ENCODE results near the gene TMEM8B. TPM values are rescaled to one million over a fixed set of nuclear protein-coding genes. Genes with fewer than 3 reads are reported as not detected.
"Not testable (repeated sequence)": the region's sequence is repeated elsewhere in the genome, so short reads cannot be mapped to it uniquely, and the experiment has no call there.

TMEM8B gene
- total and polyA plus RNA-seq, 8 donors, result 6.4 to 30.7 (median 26.4) TPM

DNA sequence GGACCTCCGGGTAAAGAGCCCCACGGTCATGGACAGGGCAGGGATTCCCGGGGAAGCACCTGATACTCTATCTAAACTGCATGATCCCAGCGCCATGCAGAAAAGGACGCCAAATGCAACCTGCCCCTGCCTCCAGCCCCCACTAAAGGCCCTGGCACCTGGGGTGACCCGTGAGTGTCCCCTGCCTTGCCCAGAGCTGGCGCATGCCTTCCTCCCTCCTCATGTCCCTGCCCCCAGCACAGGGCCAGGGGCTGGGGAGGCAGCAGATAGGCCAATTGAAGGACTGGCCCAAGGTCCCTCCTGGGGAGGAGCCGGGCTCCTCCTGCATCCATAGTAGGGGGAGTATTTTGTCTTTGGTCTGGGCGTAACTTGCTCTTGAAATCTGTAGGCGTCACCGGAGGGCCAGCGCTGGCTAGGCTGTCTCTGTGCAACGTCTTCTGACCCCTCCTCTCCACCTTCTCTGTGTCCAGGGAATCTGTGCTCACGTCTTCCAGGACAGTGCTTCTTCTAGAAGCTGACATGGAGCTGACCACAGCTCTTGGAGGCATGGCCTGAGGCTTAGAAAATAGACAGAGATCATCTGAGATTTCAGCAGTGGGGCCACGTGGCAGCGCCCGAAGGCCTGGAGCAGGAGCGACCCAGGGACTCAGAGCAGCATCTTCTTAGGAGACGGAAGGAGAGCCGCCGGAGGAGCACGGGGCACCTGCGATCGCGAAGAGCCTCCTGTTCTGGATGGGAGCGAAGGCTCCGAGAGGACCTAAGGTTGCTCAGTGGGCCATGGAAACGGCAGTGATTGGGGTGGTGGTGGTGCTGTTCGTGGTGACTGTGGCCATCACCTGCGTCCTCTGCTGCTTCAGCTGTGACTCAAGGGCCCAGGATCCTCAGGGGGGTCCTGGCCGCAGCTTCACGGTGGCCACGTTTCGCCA is 80.9 kb downstream of the TMEM8B start:
- Histone ChIP-seq H3K27me3 (no peaks in the 10 kb centered on the region), H3K9me3 (no peaks in the 10 kb centered on the region), H3K27ac (peak overlapping the region; percentile 91 to 95), H3K4me3 (peak overlapping the region in 1 of 2 donors; percentile 30), H3K36me3 (no peaks in the 10 kb centered on the region), H3K4me1 (peaks cover 50 to 70% of the 10 kb centered on the region in 2 donors)
- TF ChIP-seq, protein P1, sequence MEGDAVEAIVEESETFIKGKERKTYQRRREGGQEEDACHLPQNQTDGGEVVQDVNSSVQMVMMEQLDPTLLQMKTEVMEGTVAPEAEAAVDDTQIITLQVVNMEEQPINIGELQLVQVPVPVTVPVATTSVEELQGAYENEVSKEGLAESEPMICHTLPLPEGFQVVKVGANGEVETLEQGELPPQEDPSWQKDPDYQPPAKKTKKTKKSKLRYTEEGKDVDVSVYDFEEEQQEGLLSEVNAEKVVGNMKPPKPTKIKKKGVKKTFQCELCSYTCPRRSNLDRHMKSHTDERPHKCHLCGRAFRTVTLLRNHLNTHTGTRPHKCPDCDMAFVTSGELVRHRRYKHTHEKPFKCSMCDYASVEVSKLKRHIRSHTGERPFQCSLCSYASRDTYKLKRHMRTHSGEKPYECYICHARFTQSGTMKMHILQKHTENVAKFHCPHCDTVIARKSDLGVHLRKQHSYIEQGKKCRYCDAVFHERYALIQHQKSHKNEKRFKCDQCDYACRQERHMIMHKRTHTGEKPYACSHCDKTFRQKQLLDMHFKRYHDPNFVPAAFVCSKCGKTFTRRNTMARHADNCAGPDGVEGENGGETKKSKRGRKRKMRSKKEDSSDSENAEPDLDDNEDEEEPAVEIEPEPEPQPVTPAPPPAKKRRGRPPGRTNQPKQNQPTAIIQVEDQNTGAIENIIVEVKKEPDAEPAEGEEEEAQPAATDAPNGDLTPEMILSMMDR (IDR thresholded peaks at IDR 0.05), result no peak
- DNase-seq (no peak), ATAC-seq (no peak)
- intact Hi-C loops (cut with DNase I), result loop anchor here in 1 of 2 donors (5.0 kb wide), 1 partner anchor 37 kb away; no protein-coding TSS in a partner anchor

DNA sequence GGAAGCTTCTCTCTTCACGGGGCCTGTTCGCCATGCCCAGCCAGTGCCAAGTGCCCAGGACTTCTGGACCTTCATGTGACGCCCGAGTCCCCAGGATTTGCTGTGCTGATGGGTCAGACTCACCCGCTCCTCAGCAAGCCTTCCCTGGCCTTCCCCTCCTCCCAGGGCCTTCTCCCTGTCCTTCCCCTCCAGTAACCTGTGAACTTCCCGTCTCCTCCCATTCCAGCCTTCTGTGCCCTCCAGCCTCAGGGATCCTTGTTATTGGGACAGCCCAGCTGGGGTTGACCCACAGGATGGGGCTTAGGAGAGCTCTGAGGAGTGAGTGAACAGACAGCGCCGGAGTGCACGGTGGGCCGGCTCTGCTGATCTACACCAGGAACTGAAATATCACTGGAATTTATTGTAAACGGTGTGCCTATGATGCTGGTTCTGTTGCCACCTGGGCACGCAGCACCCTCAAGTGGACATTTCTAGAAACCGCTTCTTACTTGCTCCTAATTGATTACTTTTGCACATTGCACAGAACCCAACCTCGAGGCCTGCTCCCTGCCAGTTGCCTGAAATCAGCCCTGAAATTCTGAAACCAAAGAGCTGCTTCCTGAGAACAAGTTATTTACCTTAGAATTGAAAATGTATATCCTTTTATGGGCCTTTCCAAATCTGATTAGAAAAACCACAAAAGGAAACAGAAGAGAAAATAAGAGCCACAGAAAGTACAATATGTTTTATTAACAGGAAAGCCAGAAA is 81.8 kb downstream of the TMEM8B start:
- TF ChIP-seq, protein P1 (IDR thresholded peaks at IDR 0.05), result peak; percentile 37 to 39
- ATAC-seq, result no peak
- H3K4me1 ChIP-seq, result peaks cover 42 to 62% of the 10 kb centered on the region in 2 donors
- H3K27ac ChIP-seq, result peak overlapping the region; percentile 91 to 95
- no peaks in the 10 kb centered on the region for H3K27me3 ChIP-seq
- no peaks in the 10 kb centered on the region for H3K9me3 ChIP-seq
- DNase-seq, result no peak
- intact Hi-C loops (cut with DNase I), result no loop called here
- no peaks in the 10 kb centered on the region for H3K36me3 ChIP-seq
- H3K4me3 ChIP-seq, result peak overlapping the region in 1 of 2 donors; percentile 30

DNA sequence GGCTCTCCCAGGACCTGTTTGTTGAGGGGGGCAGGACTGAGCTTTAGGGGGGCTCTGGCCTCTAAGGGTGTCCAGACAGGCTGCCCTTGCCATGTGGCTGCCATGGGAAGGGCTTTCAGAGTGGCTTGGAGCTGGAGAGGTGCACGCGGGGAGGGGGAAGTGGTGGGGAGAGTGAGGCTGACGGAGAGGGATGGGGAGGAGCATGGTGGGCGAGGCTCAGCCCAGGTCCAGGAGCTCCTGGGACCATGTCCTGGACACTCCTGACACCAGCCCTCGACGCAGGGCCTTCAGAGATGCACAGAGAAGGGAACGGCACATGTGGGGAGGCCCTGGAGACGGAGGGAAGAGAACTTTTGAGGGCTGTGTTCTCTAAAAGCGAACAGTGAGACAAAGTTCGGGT is 82.7 kb downstream of the TMEM8B start:
- Histone ChIP-seq H3K4me1 (peaks cover 33 to 53% of the 10 kb centered on the region in 2 donors), H3K36me3 (no peaks in the 10 kb centered on the region), H3K4me3 (peak overlapping the region in 1 of 2 donors; percentile 30), H3K9me3 (no peaks in the 10 kb centered on the region), H3K27me3 (no peaks in the 10 kb centered on the region), H3K27ac (peak overlapping the region in 1 of 2 donors; percentile 23)
- ATAC-seq (no peak), DNase-seq (no peak)
- intact Hi-C loops (cut with DNase I), result no loop called here
- TF ChIP-seq, protein P1 (IDR thresholded peaks at IDR 0.05), result no peak

DNA sequence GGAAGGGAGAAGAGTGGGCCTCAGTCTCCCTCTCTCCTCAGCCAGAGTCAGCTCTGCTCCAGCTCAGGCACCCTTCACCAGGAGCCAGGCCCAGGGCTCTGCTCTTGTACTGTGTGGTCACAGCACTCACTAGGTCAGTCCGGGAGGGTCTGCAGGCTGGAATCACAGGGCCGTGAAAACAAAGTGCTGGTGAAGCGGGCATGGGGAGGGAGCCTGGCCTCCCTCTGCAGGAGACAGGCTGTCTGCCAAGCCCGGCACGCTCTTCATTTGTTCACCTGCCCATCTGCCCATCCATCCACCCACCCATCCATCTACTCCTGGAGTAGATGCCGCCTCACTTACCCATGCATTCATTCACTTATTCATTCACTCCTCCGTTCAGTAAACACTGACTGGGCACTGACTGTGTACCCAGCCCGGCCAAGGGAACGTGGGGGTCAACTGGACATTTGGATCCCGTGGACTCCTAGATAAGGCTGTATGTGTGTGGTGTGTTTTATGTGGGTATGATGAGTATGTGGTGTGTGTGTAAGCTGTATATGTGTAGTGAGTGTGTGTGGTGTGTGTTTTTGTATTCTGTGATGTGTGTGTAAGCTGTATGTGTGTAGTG is 83.9 kb downstream of the TMEM8B start:
- peak overlapping the region in 1 of 2 donors; percentile 30 for H3K4me3 ChIP-seq
- H3K4me1 ChIP-seq, result peaks cover 21 to 41% of the 10 kb centered on the region in 2 donors
- H3K27ac ChIP-seq, result no peak overlapping the region
- H3K27me3 ChIP-seq, result no peaks in the 10 kb centered on the region
- ATAC-seq (no peak), DNase-seq (no peak)
- TF ChIP-seq, protein P1 (IDR thresholded peaks at IDR 0.05), result no peak
- H3K36me3 ChIP-seq, result no peaks in the 10 kb centered on the region
- intact Hi-C loops (cut with DNase I), result no loop called here
- no peaks in the 10 kb centered on the region for H3K9me3 ChIP-seq

DNA sequence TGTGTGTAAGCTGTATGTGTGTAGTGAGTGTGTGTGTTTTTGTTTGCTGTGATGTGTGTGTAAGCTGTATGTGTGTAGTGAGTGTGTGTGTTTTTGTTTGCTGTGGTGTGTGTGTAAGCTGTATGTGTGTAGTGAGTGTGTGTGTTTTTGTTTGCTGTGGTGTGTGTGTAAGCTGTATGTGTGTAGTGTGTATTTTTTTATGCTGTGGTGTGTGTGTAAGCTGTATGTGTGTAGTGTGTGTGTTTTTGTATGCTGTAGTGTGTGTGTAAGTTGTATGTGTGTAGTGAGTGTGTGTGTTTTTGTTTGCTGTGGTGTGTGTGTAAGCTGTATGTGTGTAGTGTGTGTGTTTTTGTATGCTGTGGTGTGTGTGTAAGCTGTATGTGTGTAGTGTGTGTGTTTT is 84.4 kb downstream of the TMEM8B start:
- H3K27me3 ChIP-seq; H3K36me3 ChIP-seq; H3K4me3 ChIP-seq; H3K27ac ChIP-seq; intact Hi-C loops (cut with DNase I); DNase-seq; ATAC-seq; H3K9me3 ChIP-seq: not testable (repeated sequence)
- H3K4me1 ChIP-seq, result peaks cover 16 to 35% of the 10 kb centered on the region in 2 donors
